ENCODE results near the gene MSL3B.
"Not testable (repeated sequence)": the region's sequence is repeated elsewhere in the genome, so short reads cannot be mapped to it uniquely, and the experiment has no call there.

The MSL3B gene

DNA sequence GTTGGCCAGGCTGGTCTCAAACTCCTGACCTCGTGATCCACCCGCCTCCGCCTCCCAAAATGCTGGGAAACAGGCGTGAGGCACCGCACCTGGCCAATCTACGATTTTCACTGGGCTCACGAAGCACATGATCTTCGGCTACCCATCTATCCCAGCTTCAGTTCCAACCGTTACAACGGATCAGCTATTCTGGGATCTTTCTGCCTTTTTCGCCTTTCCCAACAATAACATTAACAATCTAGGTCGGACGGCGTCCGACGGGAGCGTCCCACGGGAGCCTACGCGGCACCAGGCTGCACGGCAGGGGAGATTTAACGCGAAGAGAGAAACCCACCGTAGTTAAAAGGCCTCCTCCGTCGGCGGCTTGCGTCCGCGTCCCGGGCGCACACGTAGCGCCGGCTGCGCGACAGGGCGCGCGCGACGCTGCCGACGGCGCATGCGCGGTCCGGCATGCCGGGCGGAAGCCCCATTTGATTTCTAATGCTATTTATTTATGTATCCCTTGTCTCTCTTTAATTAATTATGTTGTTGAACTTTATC lies at the start of gene MSL3B:
Gene MSL3B (minus strand): TSS at position 394 of the 540 bp plus-strand sequence.
- DNase-seq, result peak; percentile 43 to 61 (median 45)
- peak; percentile 74 for ATAC-seq
- H3K36me3 Mint-ChIP-seq (ENCODE audit: low read depth), result peaks cover 5% of the 10 kb centered on the region
- H3K4me3 Mint-ChIP-seq, result peak within 1 kb of the TSS; percentile 91
- peak within 1 kb of the TSS; percentile 83 for H3K27ac Mint-ChIP-seq
- peaks cover 6% of the 10 kb centered on the region for H3K4me1 Mint-ChIP-seq
- H3K9me3 ChIP-seq (ENCODE audit: control insufficient read depth, low read length, poor library complexity, severe bottlenecking), result no peaks in the 10 kb centered on the region
- H3K27me3 Mint-ChIP-seq, result peaks cover 13% of the 10 kb centered on the region

DNA sequence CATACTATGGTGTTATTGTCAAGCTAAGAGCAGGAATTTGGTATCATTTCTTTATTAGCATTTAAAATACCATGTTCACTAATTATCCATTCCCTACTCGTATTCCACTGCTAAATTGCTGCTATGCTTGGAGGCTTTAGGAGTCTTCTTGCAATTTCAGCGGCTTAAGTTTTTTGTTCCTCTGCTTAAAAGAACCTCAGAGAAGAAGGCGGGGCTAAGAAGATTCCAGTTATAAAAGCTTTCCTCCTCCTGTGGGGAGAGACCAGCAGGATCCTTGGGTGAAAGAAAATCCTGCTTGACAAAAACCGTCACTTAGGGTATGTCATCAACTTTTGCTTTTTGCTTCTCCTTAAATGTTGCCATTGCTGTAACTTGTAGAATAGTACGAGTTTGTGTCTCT lies 48.9 kb upstream of the MSL3B start, which contains the start of gene TRPM8:
Gene TRPM8 (plus strand): TSS at position 258 of the 400 bp plus-strand sequence. CDS start 9,165 bp downstream, outside the sequence.
- DNase-seq, result no peak
- H3K27me3 Mint-ChIP-seq, result peaks cover 63% of the 10 kb centered on the region
- no peaks in the 10 kb centered on the region for H3K9me3 ChIP-seq (ENCODE audit: control insufficient read depth, low read length, poor library complexity, severe bottlenecking)
- no peak within 1 kb of the TSS for H3K27ac Mint-ChIP-seq
- no peak for ATAC-seq
- no peak within 1 kb of the TSS for H3K4me3 Mint-ChIP-seq
- no peaks in the 10 kb centered on the region for H3K4me1 Mint-ChIP-seq
- H3K36me3 Mint-ChIP-seq (ENCODE audit: low read depth), result peaks cover 3% of the 10 kb centered on the region

DNA sequence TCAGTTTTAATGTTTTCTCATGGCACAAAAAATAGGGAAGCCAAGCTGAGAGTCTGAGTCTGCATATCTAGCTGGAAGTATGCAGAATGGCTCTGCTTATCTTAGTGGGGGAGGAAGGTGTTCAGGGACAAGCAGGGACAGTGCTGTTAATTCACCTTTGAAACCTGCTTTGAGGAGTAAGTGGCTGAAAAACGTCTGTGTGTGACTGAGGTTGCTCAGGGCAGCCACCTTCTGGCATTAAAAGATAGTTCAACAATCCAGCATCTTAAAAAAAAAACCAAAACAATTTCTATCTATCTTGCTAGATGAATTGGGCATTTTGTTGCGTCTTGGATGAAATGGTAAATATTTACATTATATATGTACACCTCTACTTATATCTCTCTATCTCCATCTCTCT lies 46.9 kb upstream of the MSL3B start:
- H3K27me3 Mint-ChIP-seq, result peaks cover 54% of the 10 kb centered on the region
- no peak overlapping the region for H3K4me3 Mint-ChIP-seq
- peaks cover 3% of the 10 kb centered on the region for H3K36me3 Mint-ChIP-seq (ENCODE audit: low read depth)
- ATAC-seq (no peak), DNase-seq (no peak)
- no peaks in the 10 kb centered on the region for H3K9me3 ChIP-seq (ENCODE audit: control insufficient read depth, low read length, poor library complexity, severe bottlenecking)
- no peaks in the 10 kb centered on the region for H3K4me1 Mint-ChIP-seq
- H3K27ac Mint-ChIP-seq, result no peak overlapping the region

DNA sequence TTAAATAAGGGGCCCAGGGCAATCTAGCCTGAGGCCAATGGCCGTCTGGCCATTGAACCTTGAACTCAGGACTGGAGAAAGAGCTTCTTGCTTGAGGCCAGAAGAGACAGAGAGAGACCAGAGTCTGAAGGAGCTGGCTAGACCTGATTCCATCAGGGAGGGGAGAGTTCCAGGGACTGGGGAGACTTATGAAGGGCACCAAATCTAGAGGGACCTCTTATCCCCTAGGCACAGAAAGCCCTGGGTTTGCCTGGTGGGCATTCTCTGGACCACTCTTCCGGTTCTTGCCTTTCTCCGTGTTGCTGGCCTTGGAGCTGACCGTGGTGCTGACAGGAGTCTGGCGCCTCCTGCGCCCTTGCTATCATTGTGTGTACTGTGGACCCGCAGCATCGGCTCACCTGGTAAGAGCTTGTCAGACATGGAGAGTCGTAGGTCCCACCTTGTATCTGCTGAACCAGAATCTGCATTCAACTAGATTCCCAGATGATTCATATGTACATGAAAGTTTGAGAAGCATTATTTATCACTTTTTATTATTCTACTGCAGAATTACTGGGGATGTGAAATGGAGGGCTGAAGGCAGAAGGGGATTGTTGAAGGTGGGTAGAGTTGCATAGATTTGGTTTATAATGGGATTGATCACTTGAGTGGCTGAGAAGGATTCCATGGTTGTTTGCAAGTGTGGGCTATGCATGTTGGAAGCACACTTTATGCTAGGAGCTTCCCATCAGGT lies 44.7 kb upstream of the MSL3B start:
- Mint-ChIP-seq H3K27ac (no peak overlapping the region), H3K27me3 (peaks cover 38% of the 10 kb centered on the region), H3K36me3 (ENCODE audit: low read depth) (peaks cover 3% of the 10 kb centered on the region), H3K4me3 (no peak overlapping the region), H3K4me1 (no peaks in the 10 kb centered on the region)
- no peaks in the 10 kb centered on the region for H3K9me3 ChIP-seq (ENCODE audit: control insufficient read depth, low read length, poor library complexity, severe bottlenecking)
- DNase-seq (no peak), ATAC-seq (no peak)

DNA sequence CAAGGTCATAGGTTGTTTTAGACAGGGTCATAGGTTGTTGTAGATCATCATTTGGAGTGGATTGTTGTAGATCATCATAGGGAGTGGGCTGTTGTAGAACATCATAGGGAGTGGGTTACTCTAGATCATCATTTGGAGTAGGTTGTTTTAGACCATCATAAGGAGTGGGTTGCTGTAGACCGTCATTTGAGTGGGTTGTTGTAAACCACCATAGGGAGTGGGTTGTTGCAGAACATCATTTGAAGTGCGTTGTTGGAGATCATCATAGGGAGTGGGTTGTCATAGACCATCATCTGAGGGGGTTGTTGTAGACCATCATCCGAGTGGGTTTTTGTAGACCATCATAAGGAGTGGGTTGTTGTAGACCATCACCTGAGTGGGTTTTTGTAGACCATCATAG lies 39.4 kb upstream of the MSL3B start:
- H3K27me3 Mint-ChIP-seq, result peaks cover 3% of the 10 kb centered on the region
- H3K36me3 Mint-ChIP-seq (ENCODE audit: low read depth), result peaks cover 5% of the 10 kb centered on the region
- H3K27ac Mint-ChIP-seq, result no peak overlapping the region
- ATAC-seq, result no peak
- no peak for DNase-seq
- no peaks in the 10 kb centered on the region for H3K9me3 ChIP-seq (ENCODE audit: control insufficient read depth, low read length, poor library complexity, severe bottlenecking)
- H3K4me3 Mint-ChIP-seq, result no peak overlapping the region
- no peaks in the 10 kb centered on the region for H3K4me1 Mint-ChIP-seq

DNA sequence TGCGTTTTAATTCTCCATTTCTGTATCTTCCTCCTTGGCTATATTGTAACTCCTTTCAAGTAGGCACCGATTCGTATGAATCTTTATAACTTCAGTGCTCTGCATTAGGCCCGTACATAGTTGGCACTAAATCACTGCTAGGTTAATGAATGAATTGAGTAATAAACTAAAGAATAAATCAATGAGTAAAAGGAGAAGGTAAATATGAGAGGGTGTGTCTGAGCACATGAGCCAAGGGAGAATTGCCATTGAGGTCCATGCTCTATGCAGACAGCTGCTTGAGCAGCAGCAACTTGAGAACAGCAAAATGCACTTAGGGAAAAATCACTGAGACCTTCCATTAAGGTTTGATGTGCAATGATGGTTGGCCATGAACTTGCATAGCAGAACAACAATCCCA lies 37.8 kb upstream of the MSL3B start:
- Mint-ChIP-seq H3K4me3 (no peak overlapping the region), H3K4me1 (no peaks in the 10 kb centered on the region), H3K27ac (no peak overlapping the region), H3K27me3 (peaks cover 4% of the 10 kb centered on the region), H3K36me3 (ENCODE audit: low read depth) (peaks cover 7% of the 10 kb centered on the region)
- ATAC-seq (no peak), DNase-seq (no peak)
- no peaks in the 10 kb centered on the region for H3K9me3 ChIP-seq (ENCODE audit: control insufficient read depth, low read length, poor library complexity, severe bottlenecking)

DNA sequence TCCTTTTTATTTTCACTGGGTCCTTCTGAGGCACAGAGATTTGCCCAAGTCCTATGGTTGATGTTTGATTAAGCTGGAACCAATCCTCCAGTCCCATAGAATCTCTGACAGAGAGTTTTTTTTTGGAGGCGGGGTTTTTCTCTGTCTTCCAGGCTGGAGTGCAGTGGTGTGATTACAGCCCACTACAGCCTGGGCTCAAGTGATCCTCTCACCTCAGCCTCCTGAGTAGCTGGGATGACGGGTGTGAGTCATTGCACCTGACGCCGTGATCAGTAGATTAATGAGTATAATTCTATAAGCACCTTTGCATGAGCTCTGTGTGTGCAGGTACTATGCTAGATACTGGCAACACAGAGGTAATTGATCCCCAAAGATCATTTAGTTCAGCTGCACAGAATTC lies 33.7 kb upstream of the MSL3B start:
- H3K4me3 Mint-ChIP-seq, result no peak overlapping the region
- H3K27ac Mint-ChIP-seq, result no peak overlapping the region
- H3K4me1 Mint-ChIP-seq, result peaks cover 9% of the 10 kb centered on the region
- DNase-seq (no peak), ATAC-seq (no peak)
- peaks cover 5% of the 10 kb centered on the region for H3K36me3 Mint-ChIP-seq (ENCODE audit: low read depth)
- H3K9me3 ChIP-seq (ENCODE audit: control insufficient read depth, low read length, poor library complexity, severe bottlenecking), result no peaks in the 10 kb centered on the region
- H3K27me3 Mint-ChIP-seq, result peaks cover 4% of the 10 kb centered on the region

DNA sequence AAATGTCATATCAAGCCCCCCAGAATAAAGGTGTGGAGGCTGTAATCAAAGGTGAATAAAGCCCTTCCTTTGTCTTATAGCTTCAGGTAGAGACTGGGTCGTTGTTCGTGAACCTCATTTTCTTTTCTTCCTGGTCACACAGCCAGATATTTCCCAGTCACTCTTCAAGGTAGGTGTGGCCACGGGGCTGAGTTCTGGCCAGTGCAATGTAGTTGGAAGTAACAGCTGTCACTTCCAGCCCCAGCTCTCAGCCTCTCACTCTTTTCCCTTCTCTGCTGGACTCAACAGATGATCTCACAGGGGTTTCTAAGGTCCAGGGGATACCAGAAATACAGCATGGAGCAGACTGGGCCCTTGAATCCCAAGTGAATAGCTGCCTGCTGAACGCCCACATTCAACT lies 33.2 kb upstream of the MSL3B start:
- Mint-ChIP-seq H3K4me1 (peaks cover 9% of the 10 kb centered on the region), H3K4me3 (no peak overlapping the region), H3K27ac (no peak overlapping the region), H3K36me3 (ENCODE audit: low read depth) (peaks cover 5% of the 10 kb centered on the region), H3K27me3 (peaks cover 4% of the 10 kb centered on the region)
- H3K9me3 ChIP-seq (ENCODE audit: control insufficient read depth, low read length, poor library complexity, severe bottlenecking), result no peaks in the 10 kb centered on the region
- ATAC-seq (no peak), DNase-seq (no peak)

DNA sequence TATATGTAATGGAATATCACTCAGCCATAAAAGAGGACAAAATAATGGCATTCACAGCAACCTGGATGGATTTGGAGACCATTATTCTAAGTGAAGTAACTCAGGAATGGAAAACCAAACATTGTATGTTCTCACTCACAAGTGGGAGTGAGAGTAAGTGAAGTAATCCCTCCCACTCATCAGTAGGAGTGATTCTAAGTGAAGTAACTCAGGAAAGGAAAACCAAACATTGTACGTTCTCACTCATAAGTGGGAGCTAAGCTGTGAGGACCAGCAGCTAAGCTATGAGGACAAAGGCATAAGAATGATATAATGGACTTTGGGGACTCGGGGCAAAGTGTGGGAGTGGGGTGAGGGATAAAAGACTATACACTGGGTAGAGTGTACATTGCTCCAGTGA lies 28.1 kb upstream of the MSL3B start:
- not testable (repeated sequence) for H3K36me3 Mint-ChIP-seq (ENCODE audit: low read depth); H3K27ac Mint-ChIP-seq; H3K4me3 Mint-ChIP-seq; H3K9me3 ChIP-seq (ENCODE audit: control insufficient read depth, low read length, poor library complexity, severe bottlenecking); ATAC-seq; DNase-seq; H3K4me1 Mint-ChIP-seq
- H3K27me3 Mint-ChIP-seq, result peaks cover 29% of the 10 kb centered on the region

DNA sequence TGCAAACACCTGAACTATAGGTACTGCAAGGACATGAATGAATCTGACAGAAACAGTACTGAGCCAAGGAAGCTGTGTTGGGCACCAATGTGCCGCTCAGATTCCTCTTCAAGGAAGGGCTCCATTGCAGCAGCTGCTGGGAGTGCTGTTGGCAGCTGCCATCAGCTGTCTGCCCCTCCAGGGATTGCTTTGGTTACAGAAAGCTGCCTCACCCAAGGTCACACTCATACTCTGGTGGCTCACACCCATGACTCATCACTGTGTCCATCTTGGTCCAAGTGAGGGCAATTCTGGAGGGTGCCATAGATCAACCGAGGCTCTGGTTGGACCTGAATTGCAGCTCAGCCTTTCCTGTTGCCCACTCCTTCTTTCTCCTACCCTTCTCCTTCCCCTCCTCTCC lies 24.6 kb upstream of the MSL3B start:
- Mint-ChIP-seq H3K27ac (no peak overlapping the region), H3K27me3 (peaks cover 45% of the 10 kb centered on the region), H3K36me3 (ENCODE audit: low read depth) (peaks cover 2% of the 10 kb centered on the region), H3K4me3 (no peak overlapping the region), H3K4me1 (no peaks in the 10 kb centered on the region)
- ATAC-seq (no peak), DNase-seq (no peak)
- H3K9me3 ChIP-seq (ENCODE audit: control insufficient read depth, low read length, poor library complexity, severe bottlenecking), result peaks cover under 1% of the 10 kb centered on the region

DNA sequence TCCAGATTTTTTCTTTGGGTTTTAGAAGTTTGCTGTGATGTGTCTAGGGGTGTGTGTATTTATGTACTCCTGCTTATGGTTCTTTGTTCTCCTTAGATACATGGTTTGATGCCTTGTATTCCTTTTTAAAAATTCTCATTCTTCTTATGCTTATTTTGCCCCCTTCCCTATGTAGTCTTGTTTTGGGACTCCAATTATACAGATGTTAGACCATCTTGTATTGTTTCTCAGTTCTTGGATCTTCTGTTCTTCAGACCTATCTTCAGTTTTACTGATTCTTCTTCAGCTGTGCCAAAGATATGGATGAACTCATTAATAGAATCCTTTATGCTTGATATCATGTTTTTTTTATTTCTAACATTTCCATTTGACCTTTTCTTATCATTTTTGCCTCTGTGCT lies 14.2 kb upstream of the MSL3B start:
- Mint-ChIP-seq H3K27me3 (peaks cover under 1% of the 10 kb centered on the region), H3K4me1 (no peaks in the 10 kb centered on the region), H3K4me3 (no peak overlapping the region), H3K27ac (no peak overlapping the region), H3K36me3 (ENCODE audit: low read depth) (no peaks in the 10 kb centered on the region)
- ATAC-seq (no peak), DNase-seq (no peak)
- peaks cover 10% of the 10 kb centered on the region for H3K9me3 ChIP-seq (ENCODE audit: control insufficient read depth, low read length, poor library complexity, severe bottlenecking)

DNA sequence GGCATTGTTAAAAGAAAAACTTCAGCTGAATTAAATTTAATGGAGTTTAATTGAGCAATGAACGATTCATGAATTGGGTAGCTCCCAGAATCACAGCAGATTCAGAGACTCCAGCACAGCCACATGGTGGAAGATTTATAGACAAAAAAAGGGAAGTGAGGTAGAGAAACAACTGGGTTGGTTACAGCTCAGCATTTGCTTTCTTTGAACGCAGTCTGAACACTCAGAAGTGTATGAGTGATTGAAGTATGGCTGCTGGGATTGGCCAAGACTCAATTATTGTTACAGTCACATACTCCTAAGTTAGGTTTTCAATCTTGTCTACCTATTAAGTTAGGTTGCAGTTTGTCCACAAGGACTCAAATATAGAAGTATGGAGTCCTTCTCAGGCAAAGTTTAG lies 3.9 kb upstream of the MSL3B start:
- not testable (repeated sequence) for H3K4me1 Mint-ChIP-seq; H3K4me3 Mint-ChIP-seq; DNase-seq; ATAC-seq; H3K36me3 Mint-ChIP-seq (ENCODE audit: low read depth); H3K9me3 ChIP-seq (ENCODE audit: control insufficient read depth, low read length, poor library complexity, severe bottlenecking); H3K27ac Mint-ChIP-seq
- peaks cover 23% of the 10 kb centered on the region for H3K27me3 Mint-ChIP-seq

DNA sequence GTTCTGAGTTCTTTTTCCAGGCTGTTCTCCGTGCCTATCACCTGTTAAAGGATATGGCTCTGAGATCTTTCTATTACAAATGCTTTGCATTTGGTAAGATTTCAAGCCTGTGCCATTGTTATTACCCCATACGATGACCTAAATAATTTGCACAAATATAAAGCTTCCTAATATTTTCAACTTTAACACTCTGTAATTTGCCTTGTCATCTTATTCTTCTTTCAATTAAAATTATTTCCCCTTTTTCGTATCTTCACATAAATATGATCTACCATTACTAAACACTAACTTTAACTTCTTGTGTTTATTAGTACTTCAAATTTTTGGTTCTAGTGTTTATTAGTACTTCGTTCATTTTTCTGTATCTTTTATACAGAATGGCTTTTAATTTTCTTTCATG lies 3.2 kb upstream of the MSL3B start:
- H3K27ac Mint-ChIP-seq, result no peak overlapping the region
- H3K27me3 Mint-ChIP-seq, result peaks cover 23% of the 10 kb centered on the region
- no peak overlapping the region for H3K4me3 Mint-ChIP-seq
- H3K9me3 ChIP-seq (ENCODE audit: control insufficient read depth, low read length, poor library complexity, severe bottlenecking), result no peaks in the 10 kb centered on the region
- H3K4me1 Mint-ChIP-seq, result peaks cover 6% of the 10 kb centered on the region
- ATAC-seq (no peak), DNase-seq (no peak)
- peaks cover 5% of the 10 kb centered on the region for H3K36me3 Mint-ChIP-seq (ENCODE audit: low read depth)

DNA sequence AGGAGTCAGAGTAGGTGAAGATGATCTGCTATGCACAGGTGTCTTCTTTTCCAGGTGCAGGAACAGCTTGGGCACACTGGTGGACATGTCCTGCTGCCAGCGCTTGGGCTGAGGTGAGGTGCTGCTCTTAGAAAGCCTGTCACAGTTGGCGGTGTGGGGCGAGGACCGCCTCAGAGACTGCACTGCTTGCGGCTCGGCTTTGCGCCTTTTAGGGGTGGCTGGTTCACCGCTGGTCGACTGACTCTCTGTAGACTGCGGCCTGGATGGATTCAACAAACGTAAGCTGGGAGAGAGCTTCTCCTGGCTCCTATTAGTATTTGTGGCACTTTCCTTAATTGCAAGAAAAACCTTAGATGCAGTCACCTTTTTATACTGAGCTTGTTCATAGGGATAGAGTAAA lies 1.7 kb downstream of the MSL3B start:
- no peak for ATAC-seq
- Mint-ChIP-seq H3K4me3 (no peak overlapping the region), H3K36me3 (ENCODE audit: low read depth) (peaks cover 5% of the 10 kb centered on the region), H3K27ac (no peak overlapping the region), H3K4me1 (peaks cover 6% of the 10 kb centered on the region), H3K27me3 (peaks cover 1% of the 10 kb centered on the region)
- no peaks in the 10 kb centered on the region for H3K9me3 ChIP-seq (ENCODE audit: control insufficient read depth, low read length, poor library complexity, severe bottlenecking)
- DNase-seq, result no peak

All from T-helper 17 cell (primary cell).